HG03045 (cell line): ENCODE data around the gene KIF21B.

ENCODE experiments used
- ATAC-seq: cut with Tn5 transposase; IDR thresholded peaks from one replicate; pipeline ENCODE4 v1.9.1; 2021; ENCODE audit warnings: mild to moderate bottlenecking, moderate library complexity; ENCODE audit not compliant: unreplicated experiment

KIF21B gene

DNA sequence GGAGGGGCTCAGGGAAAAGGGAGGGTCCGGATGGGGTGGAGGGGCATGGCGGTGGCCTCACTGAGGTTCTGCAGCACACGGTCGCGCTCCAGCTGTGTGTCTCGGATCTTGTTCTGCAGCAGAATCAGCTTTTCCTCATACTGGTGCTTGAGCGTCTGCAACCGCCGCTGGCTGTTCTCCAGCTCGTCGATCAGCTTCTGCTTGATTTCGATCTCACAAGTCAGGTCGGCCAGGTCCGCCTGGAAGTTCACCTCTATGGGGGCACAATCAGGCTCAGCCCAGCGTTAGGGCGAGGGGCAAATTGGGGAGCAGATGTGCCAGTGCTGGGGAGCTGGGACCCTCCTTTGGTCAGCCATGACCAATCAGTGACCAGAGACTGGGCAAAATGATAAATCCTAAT, 25.2 kb downstream of the KIF21B start:
- ATAC-seq, result no peak

DNA sequence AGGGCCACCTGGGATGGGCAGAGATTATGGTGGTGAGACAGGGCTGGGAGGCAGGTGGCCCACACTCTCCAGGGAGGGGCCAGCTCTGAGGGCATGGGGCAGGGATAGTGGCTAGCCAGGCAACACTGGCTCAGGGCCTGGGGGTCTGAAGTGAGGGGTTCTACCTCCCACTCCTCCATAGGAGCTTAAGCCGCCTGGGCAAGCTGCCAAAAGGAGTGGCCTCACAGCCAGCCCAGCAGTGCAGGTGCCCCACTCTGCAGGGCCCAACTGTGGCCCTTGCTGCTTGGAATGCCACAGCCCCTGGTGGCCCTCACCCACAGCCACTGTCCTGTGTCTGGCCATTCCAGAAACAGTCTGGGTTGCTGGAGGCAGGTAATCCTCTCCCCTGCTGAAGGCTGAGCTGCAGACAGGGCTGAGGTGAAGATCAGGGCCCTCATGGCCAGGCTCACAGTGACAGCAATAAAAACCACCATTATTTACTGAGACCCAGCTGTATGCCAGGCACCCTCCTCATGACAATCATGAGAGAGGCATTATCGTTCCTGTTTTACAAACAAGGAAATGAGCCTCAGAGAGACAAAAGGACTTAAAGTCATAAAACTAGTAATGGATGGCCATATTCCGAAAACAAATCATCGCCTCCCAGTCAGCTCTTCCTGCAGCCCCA, 31.0 kb downstream of the KIF21B start:
- no peak for ATAC-seq

DNA sequence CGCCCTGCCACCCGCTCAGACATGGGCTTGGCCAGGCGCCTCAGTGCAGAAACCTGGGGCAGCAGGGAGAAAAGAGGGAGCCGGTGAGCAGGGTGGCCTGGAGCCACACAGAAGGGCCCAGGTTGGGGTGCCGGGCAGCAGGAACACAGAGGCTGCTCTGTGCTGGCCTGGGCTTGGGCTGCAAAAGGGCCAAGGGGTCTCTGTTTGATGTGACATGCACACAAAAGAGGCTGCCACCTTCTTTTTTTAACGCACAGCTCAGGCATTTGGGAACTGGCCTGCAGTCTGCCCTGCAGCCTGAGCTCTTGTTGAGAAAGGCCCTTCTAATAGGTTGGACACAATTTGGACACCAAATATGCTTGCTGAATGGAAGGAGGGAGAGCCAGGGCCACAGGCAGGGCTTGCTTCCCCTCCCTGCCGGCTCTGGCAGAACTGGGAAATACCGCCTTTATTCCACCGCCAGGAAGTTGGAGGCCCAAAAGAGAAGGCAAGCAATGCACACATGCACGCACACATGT, 32.4 kb downstream of the KIF21B start:
- no peak for ATAC-seq

DNA sequence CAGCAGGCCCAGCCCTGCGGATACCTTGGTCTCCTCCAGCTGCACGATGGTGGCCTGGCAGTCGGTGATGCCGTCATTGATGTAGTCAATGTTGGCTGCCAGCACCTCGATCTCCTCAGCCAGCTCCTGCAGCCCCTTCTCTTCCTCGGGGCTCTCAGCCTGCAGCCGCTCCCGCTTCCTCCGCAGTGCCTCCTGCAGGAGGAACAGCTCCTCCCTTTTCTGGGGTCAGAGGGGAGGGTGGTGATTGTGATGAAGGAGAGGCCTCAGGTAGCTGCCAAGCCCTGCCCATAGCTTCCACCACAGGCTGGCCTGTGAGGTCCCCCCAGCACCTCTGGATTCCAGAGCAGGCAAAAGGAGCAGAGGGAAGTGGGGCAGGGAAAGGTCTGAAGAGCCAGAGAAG, 33.4 kb downstream of the KIF21B start:
- ATAC-seq, result no peak

DNA sequence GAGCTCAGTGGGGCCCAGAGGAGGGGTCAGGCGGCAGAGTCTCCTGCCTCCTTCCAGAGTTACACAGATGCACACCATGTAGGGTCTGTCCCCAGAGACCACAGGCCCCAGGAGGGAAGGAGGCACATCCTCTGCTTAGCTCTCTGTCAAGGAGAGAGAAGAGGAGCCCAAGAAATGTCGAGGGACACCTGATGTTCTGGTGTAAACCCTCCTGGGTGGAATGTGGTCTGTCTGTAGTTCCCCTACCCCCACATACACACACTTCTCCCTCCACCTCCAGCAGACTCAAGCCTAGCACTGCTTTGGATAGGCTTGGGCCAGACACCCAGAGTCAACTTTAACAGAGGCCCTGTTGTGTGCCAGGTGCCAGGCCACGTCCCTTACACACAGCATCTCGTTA, 34.2 kb downstream of the KIF21B start:
- ATAC-seq, result no peak

DNA sequence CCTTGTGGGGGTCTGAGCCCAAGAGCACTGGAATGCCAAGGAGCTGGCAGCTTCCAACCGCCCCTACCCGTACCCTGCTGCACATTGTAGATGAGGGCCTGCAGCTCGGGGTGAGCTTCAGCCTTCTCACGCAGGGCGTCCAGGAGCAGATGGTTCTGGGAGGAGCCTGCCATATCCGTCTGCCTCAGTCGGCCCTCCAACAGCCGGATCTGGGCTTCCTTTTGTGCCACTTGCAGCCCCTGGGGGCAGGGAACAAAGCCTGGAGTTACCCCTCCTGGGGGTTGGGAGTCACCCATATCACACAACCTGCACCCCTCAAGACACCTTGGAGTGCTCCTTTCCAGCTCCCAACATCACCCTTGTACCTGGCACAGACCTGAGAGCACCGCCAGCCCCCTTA, 34.8 kb downstream of the KIF21B start:
- no peak for ATAC-seq

DNA sequence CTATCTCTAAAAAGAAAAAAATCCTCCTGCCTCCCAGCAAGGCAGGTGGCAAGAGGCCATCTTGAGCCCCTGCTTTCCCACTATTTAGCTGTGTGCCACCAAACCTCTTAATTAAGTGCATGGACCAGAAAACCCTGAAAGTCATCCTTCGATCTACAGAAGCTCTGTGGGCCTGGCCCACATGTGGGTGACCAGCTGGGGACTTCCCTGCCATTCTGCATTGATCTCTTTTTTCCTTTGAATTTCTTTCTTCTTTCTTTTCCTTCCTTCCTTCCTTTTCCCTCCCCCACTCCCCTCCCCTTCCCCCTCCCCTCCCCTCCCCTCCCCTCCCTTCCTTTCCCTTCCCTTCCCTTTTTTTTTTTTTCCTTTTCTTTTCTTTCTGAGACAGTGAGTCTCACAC, 38.0 kb downstream of the KIF21B start:
- ATAC-seq, result no peak

DNA sequence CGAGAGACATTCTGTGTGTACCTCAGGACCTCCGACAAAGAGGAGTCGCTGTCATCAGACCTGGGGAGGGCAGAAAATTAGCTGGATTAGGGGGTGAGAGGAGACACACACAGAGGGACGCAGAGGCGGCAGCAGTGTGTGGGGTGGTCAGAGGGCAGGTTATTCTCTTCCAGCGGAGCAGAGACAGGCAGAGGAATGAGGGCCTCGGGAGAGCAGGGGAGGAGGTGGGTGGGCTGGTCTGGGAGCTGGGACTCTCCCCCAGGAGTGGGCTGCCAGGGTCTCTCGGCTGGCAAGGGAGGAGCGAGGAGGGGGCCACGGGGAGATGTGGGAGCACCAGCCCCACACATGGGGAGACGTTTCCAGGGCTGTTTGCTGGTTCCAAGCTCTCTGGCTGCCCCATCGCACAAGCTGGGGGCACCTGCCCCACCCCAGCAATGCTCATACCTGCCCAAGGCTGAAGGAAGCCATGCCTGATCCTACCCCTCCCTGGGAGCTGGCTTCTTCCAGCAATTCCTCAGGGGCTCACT, 40.4 kb downstream of the KIF21B start:
- ATAC-seq, result no peak

DNA sequence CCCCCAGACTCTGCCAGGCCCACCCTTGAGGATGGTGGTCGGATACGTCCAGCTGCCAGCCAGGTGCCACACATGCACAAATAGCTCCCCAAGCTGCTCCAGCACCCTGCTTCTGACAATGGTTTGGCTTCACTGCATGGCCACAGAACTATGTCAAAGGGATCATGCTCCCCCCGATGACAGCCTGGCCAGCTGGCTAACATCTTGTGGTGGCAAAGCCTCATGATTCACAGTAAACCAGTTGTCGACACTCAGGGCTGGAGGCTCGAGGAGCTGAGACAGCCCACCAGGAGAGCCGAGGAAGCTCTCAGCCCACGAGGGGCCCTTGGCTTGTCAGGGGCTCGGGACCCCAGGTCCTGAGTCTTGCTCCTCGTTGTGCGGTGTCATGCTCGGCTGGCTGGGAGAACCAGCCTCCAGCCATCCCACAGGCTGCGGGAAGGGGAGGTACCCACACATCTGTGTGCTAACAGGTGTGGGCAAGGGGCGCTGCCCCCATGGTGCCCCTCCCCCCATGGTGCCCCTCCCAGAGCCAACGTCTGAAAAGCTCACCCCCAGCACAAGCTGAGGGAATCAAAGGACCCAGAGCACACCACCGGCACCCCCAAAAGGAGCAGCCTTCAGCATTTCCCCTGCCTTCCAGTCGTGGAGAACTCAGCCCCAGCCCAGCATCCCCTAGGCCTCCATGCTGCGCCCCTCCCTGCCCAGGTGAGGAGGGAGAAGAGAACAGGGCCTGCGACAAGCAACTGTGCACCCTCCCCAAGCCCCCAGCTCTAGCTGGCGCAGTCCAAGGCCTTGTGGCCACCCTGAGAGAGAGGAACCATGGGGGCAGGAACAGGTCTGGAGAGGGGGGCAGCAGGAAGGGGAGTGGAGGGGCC, 41.2 kb downstream of the KIF21B start:
- ATAC-seq, result no peak

DNA sequence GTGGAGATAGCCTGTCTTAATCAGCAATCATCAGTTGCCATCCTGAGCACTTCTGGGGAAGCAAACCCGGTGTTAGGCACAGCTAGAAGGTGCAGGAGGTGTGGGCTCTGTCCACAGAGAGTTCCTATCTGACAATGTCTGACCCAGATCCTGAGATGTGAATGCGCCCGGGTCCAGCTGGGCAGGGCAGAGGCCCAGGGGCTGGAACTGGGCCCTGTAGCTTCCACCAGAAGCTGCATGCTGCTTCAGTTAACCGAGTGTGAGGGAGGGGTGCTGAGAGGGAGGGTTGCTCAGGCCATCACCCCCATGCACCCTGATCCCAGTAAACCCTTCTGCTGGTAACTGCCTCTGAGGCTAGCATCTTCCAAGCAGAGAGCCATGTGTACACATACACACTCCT, 42.2 kb downstream of the KIF21B start:
- ATAC-seq, result no peak

DNA sequence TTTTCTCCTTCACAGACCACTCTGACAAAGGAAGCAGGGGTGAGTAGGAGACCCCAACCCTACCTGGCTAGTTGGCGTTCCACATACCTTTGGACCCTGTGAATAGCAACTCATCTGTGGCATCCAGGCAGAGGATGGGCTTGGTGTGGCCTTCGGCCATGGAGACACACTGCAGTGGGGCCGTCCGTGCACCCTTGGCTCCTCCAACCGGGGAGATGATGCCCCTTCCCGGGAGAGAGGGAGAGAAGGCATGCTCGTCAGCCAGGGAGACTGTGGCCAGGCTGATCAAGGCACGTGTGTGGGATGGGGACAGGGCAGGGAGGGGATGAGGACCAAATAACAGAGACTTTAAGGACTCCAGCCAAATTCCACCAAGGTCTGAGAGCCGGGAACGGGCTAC, 42.6 kb downstream of the KIF21B start:
- ATAC-seq, result no peak

DNA sequence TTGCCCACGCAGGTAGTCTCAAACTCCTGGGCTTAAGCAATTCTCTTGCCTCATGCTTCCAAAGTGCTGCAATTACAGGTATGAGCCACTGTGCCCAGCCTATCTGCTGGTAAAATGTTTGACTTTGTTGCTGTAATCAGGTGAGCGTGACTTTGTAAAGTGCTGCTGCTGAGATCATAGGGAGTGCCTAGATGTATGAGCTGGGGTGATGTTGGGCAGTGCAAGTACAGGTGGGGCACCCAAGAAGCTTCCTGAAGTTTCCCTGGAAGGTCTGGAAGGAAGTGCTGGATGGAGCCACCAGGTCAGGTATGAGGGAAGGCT, 43.1 kb downstream of the KIF21B start:
- no peak for ATAC-seq

DNA sequence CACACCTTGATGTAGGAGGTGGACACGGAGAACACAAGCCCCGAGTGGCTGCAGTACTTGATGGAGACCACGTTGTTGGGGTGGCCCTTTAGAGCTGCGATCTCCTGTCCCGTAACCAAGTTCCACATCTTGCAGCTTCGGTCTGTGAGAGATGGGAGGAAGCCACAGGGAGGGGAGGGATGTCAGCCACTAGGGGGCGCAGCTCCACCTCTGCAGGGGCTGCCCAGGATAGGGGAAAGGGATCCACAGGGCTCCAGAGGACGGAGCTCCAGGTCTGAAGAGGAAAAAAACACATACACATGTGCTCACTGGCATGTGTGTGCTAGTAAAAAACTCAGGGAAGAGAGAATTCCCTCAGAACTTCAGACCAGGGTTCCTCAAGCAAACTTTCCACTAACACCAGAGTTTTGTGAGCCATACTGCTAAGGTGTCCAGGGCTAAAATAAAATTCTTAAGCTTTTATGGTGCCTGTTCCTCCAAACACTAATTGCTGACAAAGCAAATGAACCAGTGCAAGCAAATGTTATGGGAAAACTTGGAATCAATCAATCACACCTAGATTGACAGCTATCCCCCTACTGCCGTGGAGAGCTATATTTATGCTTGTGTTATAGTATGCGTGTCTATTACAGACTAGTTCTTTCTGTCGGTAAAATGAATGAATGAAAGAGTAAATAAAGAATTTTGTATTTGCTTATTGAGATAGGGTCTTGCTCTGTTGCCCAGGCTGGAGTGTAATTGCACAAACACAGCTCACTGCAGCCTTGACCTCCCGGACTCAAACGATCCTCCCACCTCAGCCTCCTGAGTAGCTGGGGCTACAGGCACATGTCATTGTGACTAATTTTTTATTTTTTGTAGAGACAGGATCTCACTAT, 43.7 kb downstream of the KIF21B start:
- no peak for ATAC-seq

DNA sequence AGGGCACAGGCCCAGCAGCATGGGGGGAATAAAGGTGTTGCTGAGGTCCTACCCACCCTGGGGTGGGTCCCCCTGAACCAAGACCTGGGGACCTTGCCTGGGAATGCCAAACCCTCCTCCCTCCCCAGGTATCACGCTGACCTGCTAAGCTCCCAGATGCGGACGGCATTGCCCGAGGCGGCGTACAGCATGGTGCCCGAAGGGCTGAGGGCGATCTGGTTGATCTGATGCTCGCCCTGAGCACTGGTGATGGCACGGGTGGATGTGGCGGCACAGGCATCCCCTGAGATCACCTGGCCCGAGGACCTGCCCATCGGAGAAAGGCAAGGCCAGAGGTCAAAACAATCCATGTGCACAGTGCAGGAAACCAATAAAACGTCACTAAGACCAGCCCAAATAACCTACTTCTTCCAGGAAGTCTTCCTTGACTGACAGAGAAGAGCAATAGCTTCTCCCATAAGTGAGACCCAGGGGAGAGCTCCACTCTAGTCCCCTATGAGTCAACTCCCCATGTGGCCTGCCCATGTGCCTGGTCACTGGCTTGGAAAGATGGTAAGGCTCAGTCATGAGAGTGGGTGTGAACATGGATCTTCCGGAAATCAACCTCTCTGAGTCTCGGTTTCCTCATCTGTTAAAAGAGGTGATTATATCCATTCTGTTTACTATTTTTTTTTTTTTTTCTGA, 46.3 kb downstream of the KIF21B start:
- no peak for ATAC-seq

DNA sequence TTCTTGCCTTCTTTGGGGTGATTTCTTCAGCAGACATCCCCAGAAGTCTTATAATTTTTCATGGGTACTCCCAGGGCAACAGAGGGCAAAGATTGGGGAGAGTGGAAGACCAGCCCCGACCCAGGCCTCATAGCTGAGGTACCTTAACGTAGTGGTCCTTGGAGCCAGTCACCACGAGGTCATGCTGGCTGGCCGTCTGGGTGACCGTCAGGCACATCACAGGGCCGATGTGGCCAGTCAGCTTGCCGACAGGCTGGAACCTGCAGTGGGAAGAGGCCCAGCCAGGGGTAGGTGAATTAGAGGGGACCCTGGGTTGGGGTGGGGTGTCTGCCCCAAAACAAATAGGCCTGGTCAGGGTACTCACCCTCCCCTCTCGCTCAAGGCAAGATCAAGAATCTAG, 46.9 kb downstream of the KIF21B start:
- no peak for ATAC-seq

DNA sequence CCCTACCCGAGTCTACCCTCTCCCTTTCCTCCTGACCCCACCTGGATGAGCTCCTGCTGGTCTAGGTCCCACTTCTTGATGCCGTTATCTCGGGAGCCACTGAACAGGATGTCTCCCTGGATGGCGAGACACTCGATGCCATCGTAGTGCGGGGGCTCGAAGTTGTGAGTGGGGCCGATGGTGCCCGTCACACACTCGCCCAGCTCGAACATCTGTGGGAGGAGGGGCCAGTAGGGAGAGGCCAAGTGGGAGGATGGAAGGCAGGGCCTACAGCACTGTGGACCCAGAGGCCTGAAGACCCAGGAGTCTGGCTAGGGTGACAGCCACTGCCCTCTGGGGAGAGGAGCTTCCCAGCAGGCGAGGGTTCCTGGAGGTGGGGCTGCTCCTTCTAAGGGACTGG, 48.1 kb downstream of the KIF21B start:
- ATAC-seq, result no peak

DNA sequence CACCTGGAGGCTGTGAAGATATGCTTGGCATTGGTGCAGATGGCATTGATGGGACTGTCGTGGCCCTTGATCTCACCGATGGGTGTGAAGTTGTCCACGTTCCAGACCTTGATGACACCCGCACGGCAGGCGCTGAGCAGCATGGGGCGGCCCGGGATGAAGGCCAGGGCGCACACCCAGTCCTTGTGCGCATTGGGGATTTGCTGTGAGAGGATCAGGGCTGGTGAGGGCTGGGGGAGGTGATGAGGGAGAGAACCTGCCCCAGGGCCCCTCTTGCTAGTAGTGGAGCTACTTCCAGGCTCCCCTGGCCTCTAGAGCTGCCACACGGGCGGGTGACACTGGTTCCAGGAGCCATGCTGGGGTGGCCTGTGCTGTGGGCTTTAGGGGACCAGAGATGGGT, 48.8 kb downstream of the KIF21B start:
- no peak for ATAC-seq

DNA sequence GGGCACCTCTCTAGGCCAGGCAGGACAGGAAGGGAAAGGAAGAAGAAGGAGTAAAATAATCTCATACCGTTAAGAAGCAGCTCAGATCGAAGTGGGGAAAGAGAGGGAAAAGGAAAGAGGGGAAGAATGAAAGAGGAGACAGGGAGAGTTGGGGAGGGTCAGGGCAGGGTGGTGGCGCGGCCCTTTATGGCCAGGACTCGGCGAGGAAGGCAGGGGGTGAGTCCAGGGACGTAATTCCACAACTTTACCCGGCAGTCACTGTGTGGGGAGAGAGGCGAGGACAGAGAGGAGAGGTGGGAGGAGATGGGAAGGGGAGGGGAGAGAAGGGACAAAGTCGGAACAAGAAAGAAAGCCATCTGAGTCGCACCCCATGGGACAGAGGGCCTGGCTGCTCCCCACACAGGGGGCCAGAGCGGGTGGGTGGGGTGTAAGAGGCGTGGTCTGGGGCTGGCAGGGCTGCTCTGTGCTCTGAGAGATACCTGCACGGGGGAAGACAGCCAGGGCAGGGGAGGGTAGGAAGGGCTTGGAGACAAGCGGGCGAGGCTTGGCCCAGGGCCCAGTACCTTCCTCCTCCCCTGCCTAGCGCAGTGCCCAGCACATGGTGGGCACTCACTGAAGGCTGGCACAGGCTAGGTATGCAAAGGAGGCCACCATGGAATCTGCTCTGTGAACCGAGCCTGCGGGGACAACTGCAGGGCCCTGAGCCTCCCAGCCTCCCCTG, 49.4 kb downstream of the KIF21B start:
- ATAC-seq, result no peak

DNA sequence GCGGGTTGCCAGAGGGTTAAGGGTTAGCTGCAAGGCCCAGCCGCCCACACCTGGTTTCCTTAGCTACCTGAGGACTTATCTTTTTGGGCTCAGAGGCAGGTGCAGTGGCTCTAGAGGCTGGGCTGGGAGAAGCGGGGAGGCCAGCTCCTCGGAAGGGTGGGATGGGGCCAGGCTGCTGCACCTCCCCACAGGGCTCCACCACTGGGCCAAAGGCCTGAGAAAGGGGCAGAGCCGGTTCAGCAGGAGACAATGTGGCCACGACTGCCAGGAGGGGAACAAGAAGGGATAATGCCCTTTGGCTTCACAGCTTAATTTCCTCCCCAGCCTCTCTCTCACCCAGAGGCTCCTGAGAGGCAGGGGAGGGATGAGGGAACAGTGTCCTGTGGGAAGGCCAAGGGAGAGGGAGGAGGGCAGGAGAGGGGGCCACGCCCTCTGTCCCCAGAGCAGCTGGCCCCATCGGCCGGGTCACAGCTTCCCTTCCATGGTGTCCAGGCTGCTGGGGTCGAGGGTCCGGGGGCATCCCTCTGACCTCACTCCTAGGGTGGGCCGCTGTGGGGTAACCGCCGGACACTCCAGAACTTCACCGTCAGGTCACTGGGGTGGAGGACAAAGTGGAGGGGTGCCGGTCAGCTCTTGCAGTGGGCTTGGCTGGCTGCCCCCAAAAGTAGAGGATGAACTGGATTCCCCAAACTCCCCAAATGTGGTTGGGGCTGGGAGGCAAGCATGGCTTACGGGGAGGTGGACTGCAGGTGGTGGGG, 50.4 kb downstream of the KIF21B start:
- ATAC-seq, result no peak
